Liver (tissue), 9 donors: ENCODE results near the gene KLF16. TPM values are rescaled to one million over a fixed set of nuclear protein-coding genes. Genes with fewer than 3 reads are reported as not detected.
A peak's percentile ranks its signal among the peaks of the same experiment; 100 is the strongest.

Experiments used
- DNase-seq: peaks from one replicate; pipeline ENCODE4 v3.0.0-alpha.2; 2017; ENCODE audit warnings: low spot score
- H3K27ac ChIP-seq, 2 donors: one replicate each; pipeline ENCODE4 v1.7.0; 2013; ENCODE audit warnings: inconsistent platforms in 2 of 2, low read length in 2 of 2, control low read depth in 1 of 2, low read depth in 1 of 2, mild to moderate bottlenecking in 1 of 2
- H3K27me3 ChIP-seq, 4 donors: one replicate each; pipeline versions ENCODE4 v1.6.1 to v1.7.0; 2013; ENCODE audit warnings: low read length in 3 of 4, inconsistent platforms in 1 of 4, mild to moderate bottlenecking in 1 of 4, moderate library complexity in 1 of 4; ENCODE audit not compliant: control insufficient read depth in 4 of 4, insufficient read depth in 4 of 4
- H3K36me3 ChIP-seq, 4 donors: one replicate each; pipeline versions ENCODE4 v1.6.1 to v1.7.0; 2013; ENCODE audit warnings: low read length in 3 of 4, mild to moderate bottlenecking in 3 of 4, low read depth in 1 of 4, moderate library complexity in 1 of 4; ENCODE audit not compliant: control insufficient read depth in 4 of 4, insufficient read depth in 3 of 4
- H3K4me1 ChIP-seq, 4 donors: one replicate each; pipeline versions ENCODE4 v1.6.1 to v1.7.0; 2013; ENCODE audit warnings: low read length in 3 of 4, mild to moderate bottlenecking in 3 of 4, moderate library complexity in 1 of 4; ENCODE audit not compliant: control insufficient read depth in 4 of 4, insufficient read depth in 4 of 4
- H3K4me3 ChIP-seq, 3 donors: one replicate each; pipeline versions ENCODE4 v1.6.1 to v1.7.0; 2013; ENCODE audit warnings: low read length in 3 of 3, control low read depth in 1 of 3, low read depth in 1 of 3, mild to moderate bottlenecking in 1 of 3
- H3K9ac ChIP-seq, 2 donors: one replicate each; pipeline ENCODE4 v1.7.0; 2013; ENCODE audit warnings: low read length in 2 of 2, mild to moderate bottlenecking in 2 of 2, moderate library complexity in 2 of 2, control low read depth in 1 of 2, low read depth in 1 of 2
- H3K9me3 ChIP-seq, 4 donors: one replicate each; pipeline versions ENCODE4 v1.6.1 to v1.7.0; 2013; ENCODE audit warnings: low read length in 3 of 4; ENCODE audit not compliant: control insufficient read depth in 4 of 4
- EGR1 ChIP-seq, 2 donors: IDR thresholded peaks; 2 replicates each; pipeline ENCODE4 v1.6.1; 2016 to 2018; ENCODE audit warnings: antibody characterized with exemption in 2 of 2, low read depth in 2 of 2
- FOXA1 ChIP-seq: IDR thresholded peaks from 2 replicates; pipeline ENCODE4 v1.6.1; 2016; ENCODE audit warnings: antibody characterized with exemption
- FOXA2 ChIP-seq: IDR thresholded peaks from 2 replicates; pipeline ENCODE4 v1.6.1; 2016; ENCODE audit warnings: antibody characterized with exemption
- GABPA ChIP-seq, 2 donors: IDR thresholded peaks in 1 of 2; conservative IDR thresholded peaks in 1 of 2; 2 replicates each; pipeline ENCODE4 v1.6.1; 2016; ENCODE audit warnings: antibody characterized with exemption in 2 of 2, mild to moderate bottlenecking in 1 of 2, moderate library complexity in 1 of 2
- HNF4A ChIP-seq, 2 donors: conservative IDR thresholded peaks; 2 replicates each; pipeline ENCODE4 v1.6.1; 2016; ENCODE audit warnings: antibody characterized with exemption in 2 of 2, mild to moderate bottlenecking in 2 of 2
- HNF4G ChIP-seq: IDR thresholded peaks from 2 replicates; pipeline ENCODE4 v1.6.1; 2016; ENCODE audit warnings: antibody characterized with exemption
- JUND ChIP-seq, 2 donors: IDR thresholded peaks; 2 replicates each; pipeline ENCODE4 v1.6.1; 2016; ENCODE audit warnings: antibody characterized with exemption in 2 of 2
- MAX ChIP-seq: IDR thresholded peaks from 2 replicates; pipeline ENCODE4 v1.6.1; 2016; ENCODE audit warnings: antibody characterized with exemption
- NR2F2 ChIP-seq: IDR thresholded peaks from 2 replicates; pipeline ENCODE4 v1.6.1; 2016; ENCODE audit warnings: antibody characterized with exemption
- RAD21 ChIP-seq, 2 donors: IDR thresholded peaks; 2 replicates each; pipeline ENCODE4 v1.6.1; 2016; ENCODE audit warnings: antibody characterized with exemption in 2 of 2, mild to moderate bottlenecking in 2 of 2
- REST ChIP-seq: IDR thresholded peaks from 2 replicates; pipeline ENCODE4 v1.6.1; 2016; ENCODE audit warnings: antibody characterized with exemption, mild to moderate bottlenecking
- RXRA ChIP-seq, 2 donors: IDR thresholded peaks; 2 replicates each; pipeline ENCODE4 v1.6.1; 2017 to 2018; ENCODE audit warnings: antibody characterized with exemption in 2 of 2, mild to moderate bottlenecking in 1 of 2
- SP1 ChIP-seq: IDR thresholded peaks from 2 replicates; pipeline ENCODE4 v1.6.1; 2018; ENCODE audit warnings: antibody characterized with exemption, mild to moderate bottlenecking
- TAF1 ChIP-seq: conservative IDR thresholded peaks from 2 replicates; pipeline ENCODE4 v1.6.1; 2016; ENCODE audit warnings: antibody characterized with exemption, mild to moderate bottlenecking
- YY1 ChIP-seq: IDR thresholded peaks from 2 replicates; pipeline ENCODE4 v1.6.1; 2016; ENCODE audit warnings: antibody characterized with exemption, mild to moderate bottlenecking
- WGBS: extraction: QIAGEN DNeasy Blood & Tissue Kit; methylation state at CpG from one replicate; pipeline ENCODE4 v1.1.7; 2013; 5-methylcytosine and 5-hydroxymethylcytosine counted together
- polyA plus RNA-seq, 2 donors: library from polyadenylated mRNA; stranded (reverse) in 1 of 2; unstranded in 1 of 2; fragments of 200-250 nt in 1 of 2; fragments of >200 nt in 1 of 2; fragmentation: Nextera tagmentation in 1 of 2; extraction: Ambion mirVana in 1 of 2; gene quantifications; one replicate each; pipeline versions ENCODE4 v1.2.1 to v1.2.3, GENCODE V29; 2013 to 2015
- total RNA-seq, 2 donors: library from RNA; depleted of rRNA; stranded (reverse); fragments of >200 nt; gene quantifications; one replicate each; pipeline ENCODE4 v1.2.3, GENCODE V29; 2014
- TF ChIP-seq, protein P1 (sequence below): fragments of 150-350 bp; IDR thresholded peaks from 2 replicates; pipeline ENCODE4 v1.5.1; 2017; ENCODE audit warnings: improper control_type of control experiment, low read depth, low read length; ENCODE audit not compliant: missing input control
- TF ChIP-seq, protein P2 (sequence below): IDR thresholded peaks from 2 replicates; pipeline ENCODE4 v1.6.1; 2016; ENCODE audit warnings: antibody characterized with exemption
- TF ChIP-seq, protein P3 (sequence below): IDR thresholded peaks from 2 replicates; pipeline ENCODE4 v1.6.1; 2016; ENCODE audit warnings: antibody characterized with exemption
- donor health status: healthy.
- donor health status: healthy.
- donor health status: healthy.
- donor health status: healthy.
- donor health status: healthy.

KLF16 gene
- total and polyA plus RNA-seq, 4 donors = 1.2 to 14.8 (median 6.0) TPM

DNA sequence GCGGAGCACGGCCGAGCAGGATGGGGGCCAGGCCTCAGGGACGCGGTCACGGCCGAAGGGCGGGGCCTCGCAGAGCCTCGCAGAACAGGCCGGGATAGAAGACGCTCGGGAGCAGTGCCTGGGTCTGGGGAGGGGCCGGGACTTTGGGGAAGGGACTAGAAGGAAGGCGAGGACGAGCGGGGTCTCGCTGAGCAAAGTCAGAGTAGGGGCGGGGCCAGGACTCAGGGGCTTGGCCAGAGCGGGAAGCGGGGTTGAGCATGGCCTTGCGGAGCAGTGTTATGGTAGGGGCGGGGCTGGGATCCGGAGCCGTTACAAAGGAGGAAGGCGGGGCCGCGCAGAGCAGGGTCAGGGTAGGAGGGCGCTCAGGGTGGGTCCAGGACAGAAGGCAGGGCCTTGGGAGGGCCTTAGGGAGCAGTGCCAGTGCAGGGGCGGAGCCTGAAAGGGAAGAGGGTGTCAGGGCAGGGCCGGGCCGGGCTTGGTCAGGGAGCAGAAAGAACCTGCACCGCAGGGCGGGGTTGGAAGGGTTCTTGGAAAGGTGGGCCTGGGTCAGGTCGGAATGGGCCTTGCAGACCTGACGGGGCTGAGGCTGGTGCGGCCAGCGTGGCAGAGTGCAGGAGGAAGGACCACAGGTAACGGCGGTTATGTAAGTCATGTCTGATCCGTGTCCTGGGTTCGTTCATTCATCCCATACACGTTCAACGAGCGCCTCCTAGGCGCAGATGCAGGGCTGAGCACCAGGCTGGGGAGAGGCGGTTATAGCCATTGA lies 50.8 kb downstream of the KLF16 start:
- Histone ChIP-seq H3K9ac (no peak overlapping the region), H3K27ac (peak overlapping the region; percentile 29 to 38), H3K4me3 (peak overlapping the region in 2 of 3 donors; percentile 15 to 54), H3K36me3 (peaks cover 3 to 24% (median 14%) of the 10 kb centered on the region in 4 donors), H3K27me3 (no peaks in the 10 kb centered on the region), H3K4me1 (peaks cover 4 to 22% (median 8%) of the 10 kb centered on the region in 4 donors), H3K9me3 (no peaks in the 10 kb centered on the region)
- TF ChIP-seq MAX (no peak), YY1 (no peak), HNF4G (no peak), TAF1 (no peak), GABPA (IDR thresholded peaks at IDR 0.05 in 1 of 2, conservative IDR thresholded peaks at IDR 0.05 in 1 of 2) (no peak), JUND (IDR thresholded peaks at IDR 0.05) (peak in 1 of 2 donors; percentile 32), NR2F2 (peak; percentile 72), EGR1 (IDR thresholded peaks at IDR 0.05; ENCODE audit: low read depth in 2 of 2) (no peak), FOXA1 (no peak), RXRA (IDR thresholded peaks at IDR 0.05) (peak; percentile 60 to 78), FOXA2 (no peak), RAD21 (IDR thresholded peaks at IDR 0.05) (peak; percentile 73), HNF4A (conservative IDR thresholded peaks at IDR 0.05) (peak; percentile 58 to 62), SP1 (peak; percentile 83), REST (no peak)
- TF ChIP-seq, protein P1, sequence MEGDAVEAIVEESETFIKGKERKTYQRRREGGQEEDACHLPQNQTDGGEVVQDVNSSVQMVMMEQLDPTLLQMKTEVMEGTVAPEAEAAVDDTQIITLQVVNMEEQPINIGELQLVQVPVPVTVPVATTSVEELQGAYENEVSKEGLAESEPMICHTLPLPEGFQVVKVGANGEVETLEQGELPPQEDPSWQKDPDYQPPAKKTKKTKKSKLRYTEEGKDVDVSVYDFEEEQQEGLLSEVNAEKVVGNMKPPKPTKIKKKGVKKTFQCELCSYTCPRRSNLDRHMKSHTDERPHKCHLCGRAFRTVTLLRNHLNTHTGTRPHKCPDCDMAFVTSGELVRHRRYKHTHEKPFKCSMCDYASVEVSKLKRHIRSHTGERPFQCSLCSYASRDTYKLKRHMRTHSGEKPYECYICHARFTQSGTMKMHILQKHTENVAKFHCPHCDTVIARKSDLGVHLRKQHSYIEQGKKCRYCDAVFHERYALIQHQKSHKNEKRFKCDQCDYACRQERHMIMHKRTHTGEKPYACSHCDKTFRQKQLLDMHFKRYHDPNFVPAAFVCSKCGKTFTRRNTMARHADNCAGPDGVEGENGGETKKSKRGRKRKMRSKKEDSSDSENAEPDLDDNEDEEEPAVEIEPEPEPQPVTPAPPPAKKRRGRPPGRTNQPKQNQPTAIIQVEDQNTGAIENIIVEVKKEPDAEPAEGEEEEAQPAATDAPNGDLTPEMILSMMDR = peak; percentile 46
- TF ChIP-seq, protein P2, sequence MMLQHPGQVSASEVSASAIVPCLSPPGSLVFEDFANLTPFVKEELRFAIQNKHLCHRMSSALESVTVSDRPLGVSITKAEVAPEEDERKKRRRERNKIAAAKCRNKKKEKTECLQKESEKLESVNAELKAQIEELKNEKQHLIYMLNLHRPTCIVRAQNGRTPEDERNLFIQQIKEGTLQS = no peak
- TF ChIP-seq, protein P3, sequence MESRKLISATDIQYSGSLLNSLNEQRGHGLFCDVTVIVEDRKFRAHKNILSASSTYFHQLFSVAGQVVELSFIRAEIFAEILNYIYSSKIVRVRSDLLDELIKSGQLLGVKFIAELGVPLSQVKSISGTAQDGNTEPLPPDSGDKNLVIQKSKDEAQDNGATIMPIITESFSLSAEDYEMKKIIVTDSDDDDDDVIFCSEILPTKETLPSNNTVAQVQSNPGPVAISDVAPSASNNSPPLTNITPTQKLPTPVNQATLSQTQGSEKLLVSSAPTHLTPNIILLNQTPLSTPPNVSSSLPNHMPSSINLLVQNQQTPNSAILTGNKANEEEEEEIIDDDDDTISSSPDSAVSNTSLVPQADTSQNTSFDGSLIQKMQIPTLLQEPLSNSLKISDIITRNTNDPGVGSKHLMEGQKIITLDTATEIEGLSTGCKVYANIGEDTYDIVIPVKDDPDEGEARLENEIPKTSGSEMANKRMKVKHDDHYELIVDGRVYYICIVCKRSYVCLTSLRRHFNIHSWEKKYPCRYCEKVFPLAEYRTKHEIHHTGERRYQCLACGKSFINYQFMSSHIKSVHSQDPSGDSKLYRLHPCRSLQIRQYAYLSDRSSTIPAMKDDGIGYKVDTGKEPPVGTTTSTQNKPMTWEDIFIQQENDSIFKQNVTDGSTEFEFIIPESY = no peak
- peak; percentile 91 for DNase-seq
- under 1% methylated on average over 47 of the region's 47 CpGs for WGBS
